Lung (tissue), 12 donors: Measurements from ENCODE around the gene SSBP1. TPM values are rescaled to one million over a fixed set of nuclear protein-coding genes. Genes with fewer than 3 reads are reported as not detected.

Source experiments
- ATAC-seq: fragments of 200-7000 bp; cut with Tn5 transposase; one replicate; pipeline ENCODE4 v1.9.1; 2020; ENCODE audit warnings: moderate number of reproducible peaks; ENCODE audit not compliant: insufficient read depth, low FRiP score
- DNase-seq, 3 donors: peaks; one replicate each; pipeline ENCODE4 v3.0.0-alpha.2; 2013 to 2017
- H3K27ac ChIP-seq, 2 donors: one replicate each; pipeline ENCODE4 v1.5.1; 2013; ENCODE audit warnings: mild to moderate bottlenecking in 2 of 2, moderate library complexity in 2 of 2, control low read depth in 1 of 2, inconsistent platforms in 1 of 2, low read depth in 1 of 2, low read length in 1 of 2
- H3K27me3 ChIP-seq, 3 donors: one replicate each; pipeline ENCODE4 v1.5.1; 2013; ENCODE audit warnings: low read length in 2 of 3; ENCODE audit not compliant: control insufficient read depth in 3 of 3, insufficient read depth in 3 of 3
- H3K36me3 ChIP-seq, 4 donors: one replicate each; pipeline ENCODE4 v1.5.1; 2013; ENCODE audit warnings: low read length in 4 of 4, mild to moderate bottlenecking in 1 of 4, moderate library complexity in 1 of 4; ENCODE audit not compliant: control insufficient read depth in 4 of 4, insufficient read depth in 4 of 4
- H3K4me1 ChIP-seq, 5 donors: one replicate each; pipeline ENCODE4 v1.5.1; 2013; ENCODE audit warnings: low read length in 5 of 5, mild to moderate bottlenecking in 2 of 5, moderate library complexity in 1 of 5; ENCODE audit not compliant: control insufficient read depth in 5 of 5, insufficient read depth in 5 of 5
- H3K4me3 ChIP-seq: one replicate; pipeline ENCODE4 v1.5.1; 2013; ENCODE audit warnings: mild to moderate bottlenecking, control low read depth, moderate library complexity
- H3K9ac ChIP-seq, 2 donors: one replicate each; pipeline ENCODE4 v1.5.1; 2013; ENCODE audit warnings: low read length in 2 of 2, control low read depth in 1 of 2; ENCODE audit not compliant: insufficient read depth in 1 of 2
- H3K9me3 ChIP-seq, 4 donors: one replicate each; pipeline ENCODE4 v1.5.1; 2013; ENCODE audit warnings: low read length in 3 of 4, mild to moderate bottlenecking in 1 of 4, moderate library complexity in 1 of 4; ENCODE audit not compliant: control insufficient read depth in 4 of 4, insufficient read depth in 3 of 4
- WGBS, 2 donors: extraction: QIAGEN DNeasy Blood & Tissue Kit; methylation state at CpG; one replicate each; pipeline ENCODE4 v1.1.7; 2013; 5-methylcytosine and 5-hydroxymethylcytosine counted together
- polyA plus RNA-seq, 2 donors: library from polyadenylated mRNA; stranded (reverse); fragments of 200-250 nt; gene quantifications; one replicate each; pipeline ENCODE4 v1.2.1, GENCODE V29; 2013
- total RNA-seq, 2 donors: library from RNA; depleted of rRNA in 1 of 2; stranded (reverse); fragments of >200 nt in 1 of 2; gene quantifications; one replicate each; pipeline ENCODE4 v1.2.1, GENCODE V29; 2014 to 2021
- TF ChIP-seq, protein P1 (sequence below): IDR thresholded peaks from 2 replicates; pipeline ENCODE4 v1.5.1; 2012; ENCODE audit warnings: mild to moderate bottlenecking; ENCODE audit errors: control extremely low read depth, extremely low read depth
- donor health status: control.
- donor health status: control.
- donor health status: Bipolar disorder and iron deficiency.
- donor health status: healthy.
- donor health status: DM: yes; HTN: yes; CAD: no.

Gene SSBP1
- total and polyA plus RNA-seq, 4 donors: 96.8 to 263 (median 136) TPM

DNA sequence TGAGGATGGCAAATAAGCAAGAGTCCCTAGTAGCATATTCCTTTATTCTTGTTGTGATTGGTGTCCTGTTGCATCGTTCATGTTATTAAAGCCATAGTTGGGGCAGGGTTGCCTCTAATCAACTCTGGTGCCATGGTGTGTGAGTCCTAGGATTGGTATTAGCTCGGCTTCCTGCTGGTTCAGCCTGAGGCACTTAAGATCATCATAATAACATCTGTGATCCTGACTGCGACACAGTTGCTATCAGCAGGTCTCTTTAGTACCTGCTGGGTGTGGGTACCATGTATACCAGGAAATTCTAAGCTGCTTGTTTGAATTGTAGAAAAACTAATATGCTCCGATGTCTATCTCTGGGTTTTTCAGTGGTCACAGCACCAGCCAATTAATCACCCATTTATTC is 28.4 kb upstream of the SSBP1 start:
- Histone ChIP-seq H3K27me3 (no peaks in the 10 kb centered on the region), H3K4me3 (no peak overlapping the region), H3K4me1 (peaks cover 0 to 3% (median 0%) of the 10 kb centered on the region in 5 donors), H3K9me3 (no peaks in the 10 kb centered on the region), H3K27ac (no peak overlapping the region), H3K9ac (no peak overlapping the region), H3K36me3 (no peaks in the 10 kb centered on the region)
- ATAC-seq (no peak), DNase-seq (no peak)
- 88 to 97% methylated on average over 4 of the region's 4 CpGs for WGBS, 2 donors
- TF ChIP-seq, protein P1, sequence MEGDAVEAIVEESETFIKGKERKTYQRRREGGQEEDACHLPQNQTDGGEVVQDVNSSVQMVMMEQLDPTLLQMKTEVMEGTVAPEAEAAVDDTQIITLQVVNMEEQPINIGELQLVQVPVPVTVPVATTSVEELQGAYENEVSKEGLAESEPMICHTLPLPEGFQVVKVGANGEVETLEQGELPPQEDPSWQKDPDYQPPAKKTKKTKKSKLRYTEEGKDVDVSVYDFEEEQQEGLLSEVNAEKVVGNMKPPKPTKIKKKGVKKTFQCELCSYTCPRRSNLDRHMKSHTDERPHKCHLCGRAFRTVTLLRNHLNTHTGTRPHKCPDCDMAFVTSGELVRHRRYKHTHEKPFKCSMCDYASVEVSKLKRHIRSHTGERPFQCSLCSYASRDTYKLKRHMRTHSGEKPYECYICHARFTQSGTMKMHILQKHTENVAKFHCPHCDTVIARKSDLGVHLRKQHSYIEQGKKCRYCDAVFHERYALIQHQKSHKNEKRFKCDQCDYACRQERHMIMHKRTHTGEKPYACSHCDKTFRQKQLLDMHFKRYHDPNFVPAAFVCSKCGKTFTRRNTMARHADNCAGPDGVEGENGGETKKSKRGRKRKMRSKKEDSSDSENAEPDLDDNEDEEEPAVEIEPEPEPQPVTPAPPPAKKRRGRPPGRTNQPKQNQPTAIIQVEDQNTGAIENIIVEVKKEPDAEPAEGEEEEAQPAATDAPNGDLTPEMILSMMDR: no peak

DNA sequence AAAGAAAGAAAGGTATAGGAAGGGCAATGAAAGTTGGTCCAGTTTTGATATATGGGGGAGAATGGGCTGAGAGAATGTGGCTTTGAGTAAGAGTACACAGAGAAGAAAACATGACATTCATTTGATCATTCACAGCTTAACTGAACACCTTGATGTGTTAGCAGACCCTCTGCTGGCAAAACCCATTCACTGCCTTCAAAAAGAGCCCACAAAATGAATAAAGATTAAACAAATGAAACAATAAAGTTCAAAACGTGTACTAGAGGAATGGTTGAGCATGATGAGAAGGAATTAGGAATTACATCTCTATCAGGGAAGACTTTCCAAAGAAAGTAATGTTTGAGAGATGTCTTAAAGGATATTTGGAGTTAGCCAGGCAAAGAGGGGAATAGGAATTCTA is 27.9 kb upstream of the SSBP1 start:
- Histone ChIP-seq H3K27me3 (no peaks in the 10 kb centered on the region), H3K36me3 (no peaks in the 10 kb centered on the region), H3K9ac (no peak overlapping the region), H3K9me3 (no peaks in the 10 kb centered on the region), H3K4me3 (no peak overlapping the region), H3K4me1 (no peaks in the 10 kb centered on the region), H3K27ac (no peak overlapping the region)
- WGBS, 2 donors: 38 to 51% methylated on average over 1 of the region's 1 CpG
- TF ChIP-seq, protein P1: no peak
- ATAC-seq (no peak), DNase-seq (no peak)

DNA sequence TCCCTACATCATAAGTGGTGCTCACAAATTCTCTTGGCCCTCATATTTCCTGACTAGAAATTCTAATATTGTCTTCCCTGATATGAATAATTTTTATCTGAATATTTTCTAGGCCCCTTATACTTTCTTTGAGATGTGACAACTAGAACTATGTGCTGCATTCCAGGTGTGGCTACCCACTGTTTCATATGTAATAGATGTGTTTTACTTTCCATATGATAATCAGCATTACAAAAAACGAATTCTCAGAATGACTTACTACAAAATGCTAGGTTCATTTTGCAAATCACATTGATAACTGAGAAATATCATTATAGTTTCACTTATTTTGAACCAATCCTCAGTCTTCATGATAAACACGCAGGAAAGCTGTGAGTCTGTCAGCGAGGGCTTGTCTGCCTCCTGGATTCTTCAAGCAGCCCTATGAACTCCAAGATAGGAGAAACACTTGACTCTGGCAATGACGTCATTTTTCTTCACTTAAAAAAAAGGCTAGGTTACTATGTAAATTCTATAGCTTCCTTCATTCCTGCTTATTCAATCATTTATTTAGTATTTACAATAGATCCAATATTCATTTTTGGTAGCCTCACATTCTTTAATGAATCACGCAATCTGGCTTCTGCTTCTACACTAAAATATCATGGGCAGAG is 25.4 kb upstream of the SSBP1 start:
- ATAC-seq: no peak
- Histone ChIP-seq H3K4me3 (no peak overlapping the region), H3K4me1 (no peaks in the 10 kb centered on the region), H3K9ac (peak overlapping the region in 1 of 2 donors; percentile 3), H3K36me3 (no peaks in the 10 kb centered on the region), H3K27ac (no peak overlapping the region), H3K27me3 (no peaks in the 10 kb centered on the region), H3K9me3 (no peaks in the 10 kb centered on the region)
- 87 to 90% methylated on average over 5 of the region's 5 CpGs for WGBS, 2 donors
- no peak for DNase-seq
- TF ChIP-seq, protein P1: no peak

DNA sequence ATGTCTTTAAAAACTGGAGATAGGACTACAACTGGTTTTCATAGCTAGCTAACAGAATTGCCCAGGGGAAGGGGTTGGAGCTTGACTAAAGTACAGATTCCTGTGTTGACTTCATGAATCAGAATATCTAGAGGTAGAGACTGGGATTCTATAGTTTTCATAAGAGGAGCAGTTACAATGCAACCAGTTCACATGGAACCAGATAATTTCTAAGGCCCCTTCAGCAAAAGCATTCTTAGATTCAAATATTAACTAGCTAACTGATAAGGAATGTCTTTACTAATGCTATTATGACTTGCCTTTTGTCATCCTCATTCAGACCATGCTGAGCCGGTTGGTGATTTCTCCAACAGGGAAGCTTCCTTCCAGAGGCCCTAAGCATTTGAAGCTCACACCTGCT is 24.3 kb upstream of the SSBP1 start:
- no peaks in the 10 kb centered on the region for H3K4me1 ChIP-seq
- DNase-seq (no peak), ATAC-seq (no peak)
- H3K27ac ChIP-seq: no peak overlapping the region
- no peak overlapping the region for H3K9ac ChIP-seq
- no peak overlapping the region for H3K4me3 ChIP-seq
- H3K9me3 ChIP-seq: no peaks in the 10 kb centered on the region
- 89 to 93% methylated on average over 1 of the region's 1 CpG for WGBS, 2 donors
- TF ChIP-seq, protein P1: no peak
- no peaks in the 10 kb centered on the region for H3K36me3 ChIP-seq
- no peaks in the 10 kb centered on the region for H3K27me3 ChIP-seq
